Left ventricle myocardium inferior (tissue), 1 donor: ENCODE measurements around the gene TNPO2. TPM values are rescaled to one million over a fixed set of nuclear protein-coding genes. Genes with fewer than 3 reads are reported as not detected.

Experiments used
- DNase-seq: peaks from one replicate; pipeline ENCODE4 v3.0.0-alpha.2; 2020
- H3K27ac ChIP-seq: fragments of 200-600 bp; replicated peaks from 2 replicates; pipeline ENCODE4 v1.8.0; 2021
- H3K27me3 ChIP-seq: fragments of 200-600 bp; 2 replicates; pipeline ENCODE4 v1.8.0; 2021; ENCODE audit warnings: low read depth
- H3K36me3 ChIP-seq: fragments of 200-600 bp; 2 replicates; pipeline ENCODE4 v1.8.0; 2021
- H3K4me1 ChIP-seq: fragments of 200-600 bp; 2 replicates; pipeline ENCODE4 v1.8.0; 2021
- H3K4me3 ChIP-seq: fragments of 200-600 bp; 2 replicates; pipeline ENCODE4 v1.8.0; 2021; ENCODE audit warnings: mild to moderate bottlenecking, moderate library complexity
- H3K9me3 ChIP-seq: fragments of 200-600 bp; replicated peaks from 2 replicates; pipeline ENCODE4 v1.8.0; 2021
- intact Hi-C: fragments of 100-400 bp; cut with micrococcal nuclease; formaldehyde crosslinking; loops from one replicate; pipeline ENCODE4 v1.11.0; 2022
- total RNA-seq: library from RNA; stranded (reverse); fragmentation: NEBNext Ultra II Directional; extraction: Animal tissue kit (Norgen Biotek cat#: 25700); gene quantifications from one replicate; pipeline ENCODE4 v1.2.1, GENCODE V29; 2021
- TF ChIP-seq, protein P1 (sequence below): fragments of 200-600 bp; IDR thresholded peaks from 2 replicates; pipeline ENCODE4 v1.8.0; 2021; ENCODE audit warnings: antibody characterized with exemption, mild to moderate bottlenecking, borderline replicate concordance
- donor health status: DM: no; HTN: yes; CAD: no; lungs with severe emphysema.

TNPO2 gene
- total RNA-seq, 1 donor from 2014 or later = 33.1 TPM

- TF ChIP-seq, protein P1, sequence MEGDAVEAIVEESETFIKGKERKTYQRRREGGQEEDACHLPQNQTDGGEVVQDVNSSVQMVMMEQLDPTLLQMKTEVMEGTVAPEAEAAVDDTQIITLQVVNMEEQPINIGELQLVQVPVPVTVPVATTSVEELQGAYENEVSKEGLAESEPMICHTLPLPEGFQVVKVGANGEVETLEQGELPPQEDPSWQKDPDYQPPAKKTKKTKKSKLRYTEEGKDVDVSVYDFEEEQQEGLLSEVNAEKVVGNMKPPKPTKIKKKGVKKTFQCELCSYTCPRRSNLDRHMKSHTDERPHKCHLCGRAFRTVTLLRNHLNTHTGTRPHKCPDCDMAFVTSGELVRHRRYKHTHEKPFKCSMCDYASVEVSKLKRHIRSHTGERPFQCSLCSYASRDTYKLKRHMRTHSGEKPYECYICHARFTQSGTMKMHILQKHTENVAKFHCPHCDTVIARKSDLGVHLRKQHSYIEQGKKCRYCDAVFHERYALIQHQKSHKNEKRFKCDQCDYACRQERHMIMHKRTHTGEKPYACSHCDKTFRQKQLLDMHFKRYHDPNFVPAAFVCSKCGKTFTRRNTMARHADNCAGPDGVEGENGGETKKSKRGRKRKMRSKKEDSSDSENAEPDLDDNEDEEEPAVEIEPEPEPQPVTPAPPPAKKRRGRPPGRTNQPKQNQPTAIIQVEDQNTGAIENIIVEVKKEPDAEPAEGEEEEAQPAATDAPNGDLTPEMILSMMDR = no peak
- H3K4me1 ChIP-seq = peaks cover 20% of the 10 kb centered on the region
- no peak for DNase-seq
- no peaks in the 10 kb centered on the region for H3K27me3 ChIP-seq
- no peak overlapping the region for H3K4me3 ChIP-seq
- H3K27ac ChIP-seq = no peak overlapping the region
- H3K9me3 ChIP-seq = no peaks in the 10 kb centered on the region
- H3K36me3 ChIP-seq = peaks cover 79% of the 10 kb centered on the region
- intact Hi-C loops = no loop called here
These were observed 46.8 kb downstream of the TNPO2 start for GRCh38 chr19:12676928-12677327.

- H3K27ac ChIP-seq = no peak overlapping the region
- intact Hi-C loops = no loop called here
- peak; percentile 78 for DNase-seq
These were observed 47.3 kb downstream of the TNPO2 start for GRCh38 chr19:12676384-12676792.

DNA sequence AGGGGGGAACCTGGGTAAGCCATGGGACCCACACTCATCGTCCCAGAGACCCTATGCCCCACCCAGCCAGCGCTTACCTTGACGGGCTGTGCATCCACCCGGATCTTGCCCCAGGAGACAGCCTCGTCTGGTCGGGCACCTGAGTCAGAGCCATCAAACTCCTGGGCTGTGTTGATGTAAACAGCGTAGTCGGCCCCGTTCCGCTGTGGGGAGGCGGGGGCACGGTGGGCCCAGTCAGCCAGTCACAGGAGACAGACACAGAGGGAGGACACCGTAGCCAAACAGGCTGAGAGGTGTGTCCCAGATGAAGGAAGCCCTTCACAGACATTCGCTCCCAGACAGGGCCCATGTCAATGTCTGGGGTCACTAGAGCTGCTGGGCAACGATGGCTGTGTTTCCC, 47.8 kb downstream of the TNPO2 start:
- intact Hi-C loops = no loop called here

More at GRCh38 chr19:12676384-12676792, 47.3 kb downstream of the TNPO2 start:
- H3K36me3 ChIP-seq = peaks cover 79% of the 10 kb centered on the region
- TF ChIP-seq, protein P1 = peak; percentile 88
- H3K4me3 ChIP-seq = no peak overlapping the region
- peaks cover 16% of the 10 kb centered on the region for H3K4me1 ChIP-seq
- no peaks in the 10 kb centered on the region for H3K27me3 ChIP-seq
- no peaks in the 10 kb centered on the region for H3K9me3 ChIP-seq

DNA sequence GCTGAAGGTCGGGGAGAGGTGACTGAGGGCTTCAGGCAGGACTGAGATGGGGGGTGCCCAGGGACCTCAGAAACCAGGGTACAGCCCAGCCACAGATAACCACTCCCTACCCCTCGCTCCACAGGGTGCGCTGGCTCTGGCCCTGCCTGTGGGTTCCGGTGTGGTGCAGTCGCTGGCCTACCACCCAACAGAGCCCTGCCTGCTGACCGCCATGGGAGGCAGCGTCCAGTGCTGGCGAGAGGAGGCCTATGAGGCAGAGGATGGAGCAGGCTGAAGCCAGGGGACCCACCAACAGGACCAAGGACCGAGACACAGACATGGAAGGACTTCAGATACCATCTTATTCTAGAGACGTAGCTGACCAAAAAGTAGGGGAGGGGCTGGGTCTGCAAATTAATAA, 48.3 kb downstream of the TNPO2 start:
- H3K36me3 ChIP-seq = peaks cover 79% of the 10 kb centered on the region
- H3K9me3 ChIP-seq = no peaks in the 10 kb centered on the region
- TF ChIP-seq, protein P1 = no peak
- DNase-seq = no peak
- H3K27ac ChIP-seq = no peak overlapping the region
- no peak overlapping the region for H3K4me3 ChIP-seq
- peaks cover 11% of the 10 kb centered on the region for H3K4me1 ChIP-seq
- intact Hi-C loops = no loop called here
- H3K27me3 ChIP-seq = no peaks in the 10 kb centered on the region

More for the DNA sequence above, 47.8 kb downstream of the TNPO2 start:
- Histone ChIP-seq H3K4me1 (peaks cover 12% of the 10 kb centered on the region), H3K36me3 (peaks cover 79% of the 10 kb centered on the region), H3K27me3 (no peaks in the 10 kb centered on the region), H3K27ac (no peak overlapping the region), H3K4me3 (no peak overlapping the region), H3K9me3 (no peaks in the 10 kb centered on the region)
- DNase-seq = no peak
- TF ChIP-seq, protein P1 = no peak

GRCh38 chr19:12672744-12673143, 51.0 kb downstream of the TNPO2 start:
- Histone ChIP-seq H3K36me3 (peaks cover 60% of the 10 kb centered on the region), H3K27me3 (no peaks in the 10 kb centered on the region), H3K27ac (no peak overlapping the region), H3K4me1 (peaks cover 28% of the 10 kb centered on the region), H3K9me3 (no peaks in the 10 kb centered on the region), H3K4me3 (no peak overlapping the region)
- intact Hi-C loops = no loop called here
- TF ChIP-seq, protein P1 = no peak
- DNase-seq = no peak
